ENCODE measurements around the gene OSBP2.

OSBP2 gene

DNA sequence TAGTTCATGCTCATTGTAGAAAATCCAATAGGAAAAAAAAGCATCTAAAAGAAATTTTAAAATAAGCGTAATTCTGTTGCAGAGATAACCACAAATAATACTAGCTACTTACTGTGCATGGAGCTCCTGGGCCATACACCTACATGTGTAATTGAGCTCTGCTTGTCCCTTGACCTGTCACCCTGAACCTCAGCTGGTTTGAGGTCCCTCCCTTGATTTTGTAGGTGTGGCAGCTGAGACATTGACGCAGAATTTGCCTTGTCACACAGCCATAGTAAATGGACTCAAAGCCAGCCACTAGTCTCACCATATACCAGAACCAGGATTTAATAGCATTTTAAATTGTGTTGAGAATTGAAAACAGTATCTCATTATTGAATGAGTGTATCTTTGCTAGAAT is 138.6 kb downstream of the OSBP2 start:
- TF ChIP-seq, protein P1, sequence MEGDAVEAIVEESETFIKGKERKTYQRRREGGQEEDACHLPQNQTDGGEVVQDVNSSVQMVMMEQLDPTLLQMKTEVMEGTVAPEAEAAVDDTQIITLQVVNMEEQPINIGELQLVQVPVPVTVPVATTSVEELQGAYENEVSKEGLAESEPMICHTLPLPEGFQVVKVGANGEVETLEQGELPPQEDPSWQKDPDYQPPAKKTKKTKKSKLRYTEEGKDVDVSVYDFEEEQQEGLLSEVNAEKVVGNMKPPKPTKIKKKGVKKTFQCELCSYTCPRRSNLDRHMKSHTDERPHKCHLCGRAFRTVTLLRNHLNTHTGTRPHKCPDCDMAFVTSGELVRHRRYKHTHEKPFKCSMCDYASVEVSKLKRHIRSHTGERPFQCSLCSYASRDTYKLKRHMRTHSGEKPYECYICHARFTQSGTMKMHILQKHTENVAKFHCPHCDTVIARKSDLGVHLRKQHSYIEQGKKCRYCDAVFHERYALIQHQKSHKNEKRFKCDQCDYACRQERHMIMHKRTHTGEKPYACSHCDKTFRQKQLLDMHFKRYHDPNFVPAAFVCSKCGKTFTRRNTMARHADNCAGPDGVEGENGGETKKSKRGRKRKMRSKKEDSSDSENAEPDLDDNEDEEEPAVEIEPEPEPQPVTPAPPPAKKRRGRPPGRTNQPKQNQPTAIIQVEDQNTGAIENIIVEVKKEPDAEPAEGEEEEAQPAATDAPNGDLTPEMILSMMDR (IDR thresholded peaks at IDR 0.05; ENCODE audit: low read depth, low read length, missing control alignments) = no peak
- in situ Hi-C loops (cut with HindIII; ENCODE audit: low sequenced_read_pairs) = no loop called here
- no peak for DNase-seq (ENCODE audit: low read depth)
- H3K4me3 ChIP-seq (ENCODE audit: low read depth, low read length) = no peak overlapping the region

- in situ Hi-C loops (cut with HindIII; ENCODE audit: low sequenced_read_pairs) = no loop called here
- TF ChIP-seq, protein P1 (IDR thresholded peaks at IDR 0.05; ENCODE audit: low read depth, low read length, missing control alignments) = no peak
- no peak for DNase-seq (ENCODE audit: low read depth)
- no peak overlapping the region for H3K4me3 ChIP-seq (ENCODE audit: low read depth, low read length)
Measured at GRCh38 chr22:30837531-30837930, 142.9 kb downstream of the OSBP2 start.

DNA sequence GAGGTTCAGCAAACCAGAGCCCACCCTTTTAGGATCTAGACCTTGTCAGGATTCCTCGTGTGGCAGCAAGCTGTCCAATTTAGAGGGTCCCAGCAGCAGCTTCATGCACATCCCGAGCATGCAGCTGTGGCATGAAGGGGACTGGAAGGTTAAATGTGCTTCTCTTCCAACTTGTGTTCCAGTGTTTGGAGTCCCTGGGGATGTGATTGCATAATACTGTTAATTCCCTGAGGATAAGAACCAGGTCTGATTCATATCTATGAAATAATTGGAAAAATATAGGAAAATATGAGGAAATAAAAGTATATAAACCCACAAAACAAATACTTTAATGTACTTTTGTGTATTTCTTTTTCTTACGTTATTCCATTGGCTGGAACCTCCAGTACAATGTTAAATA is 143.4 kb downstream of the OSBP2 start:
- no peak for DNase-seq (ENCODE audit: low read depth)
- H3K4me3 ChIP-seq (ENCODE audit: low read depth, low read length) = no peak overlapping the region
- TF ChIP-seq, protein P1 (IDR thresholded peaks at IDR 0.05; ENCODE audit: low read depth, low read length, missing control alignments) = no peak
- in situ Hi-C loops (cut with HindIII; ENCODE audit: low sequenced_read_pairs) = no loop called here

- in situ Hi-C loops (cut with HindIII; ENCODE audit: low sequenced_read_pairs) = loop anchor here (5.0 kb wide), 1 partner anchor 39 kb away; no protein-coding TSS in a partner anchor
- DNase-seq (ENCODE audit: low read depth) = no peak
- TF ChIP-seq, protein P1 (IDR thresholded peaks at IDR 0.05; ENCODE audit: low read depth, low read length, missing control alignments) = no peak
Measured at GRCh38 chr22:30841273-30841672, 146.6 kb downstream of the OSBP2 start.

GRCh38 chr22:30843245-30843644 is 148.6 kb downstream of the OSBP2 start:
- TF ChIP-seq, protein P1 (IDR thresholded peaks at IDR 0.05; ENCODE audit: low read depth, low read length, missing control alignments) = no peak
- DNase-seq (ENCODE audit: low read depth) = peak; percentile 86
- in situ Hi-C loops (cut with HindIII; ENCODE audit: low sequenced_read_pairs) = loop anchor here (5.0 kb wide), 1 partner anchor 41 kb away; no protein-coding TSS in a partner anchor
- no peak overlapping the region for H3K4me3 ChIP-seq (ENCODE audit: low read depth, low read length)

More at GRCh38 chr22:30841273-30841672, 146.6 kb downstream of the OSBP2 start:
- H3K4me3 ChIP-seq (ENCODE audit: low read depth, low read length) = no peak overlapping the region

GRCh38 chr22:30847583-30847982 is 152.9 kb downstream of the OSBP2 start:
- in situ Hi-C loops (cut with HindIII; ENCODE audit: low sequenced_read_pairs) = no loop called here
- DNase-seq (ENCODE audit: low read depth) = no peak
- no peak overlapping the region for H3K4me3 ChIP-seq (ENCODE audit: low read depth, low read length)
- TF ChIP-seq, protein P1 (IDR thresholded peaks at IDR 0.05; ENCODE audit: low read depth, low read length, missing control alignments) = no peak

DNA sequence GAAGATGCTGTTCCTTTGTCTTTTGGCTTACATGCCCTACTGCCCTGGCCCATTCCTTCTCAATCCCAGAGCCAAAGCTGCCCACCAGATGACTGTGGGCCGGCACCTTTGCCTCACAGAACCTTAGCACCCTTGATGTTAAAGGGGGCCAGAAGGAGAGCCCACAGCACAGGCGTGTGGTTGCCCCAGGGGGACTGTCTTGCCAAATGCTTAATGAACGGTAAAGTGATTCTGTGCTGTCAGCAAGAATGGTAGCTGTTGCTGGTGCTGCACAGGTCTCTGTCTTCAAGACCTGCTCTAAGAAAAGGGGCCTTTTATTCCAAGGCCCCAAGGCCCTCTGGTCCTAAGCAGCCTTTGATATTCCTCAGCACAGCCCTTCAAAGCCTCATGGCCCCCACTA is 160.6 kb downstream of the OSBP2 start:
- TF ChIP-seq, protein P1 (IDR thresholded peaks at IDR 0.05; ENCODE audit: low read depth, low read length, missing control alignments) = no peak
- in situ Hi-C loops (cut with HindIII; ENCODE audit: low sequenced_read_pairs) = no loop called here
- DNase-seq (ENCODE audit: low read depth) = no peak
- no peak overlapping the region for H3K4me3 ChIP-seq (ENCODE audit: low read depth, low read length)

Data from astrocyte of the cerebellum (primary cell).